HepG2 (cell line): Measurements from ENCODE around the gene HCRTR1. TPM values are rescaled to one million over a fixed set of nuclear protein-coding genes. Genes with fewer than 3 reads are reported as not detected.

ENCODE experiments used
- ATAC-seq: fragments of 200-7000 bp; cut with Tn5 transposase; 3 replicates; pipeline ENCODE4 v1.9.1; 2020; ENCODE audit warnings: mild to moderate bottlenecking, moderate library complexity
- BruUV-seq: library from RNA; stranded (reverse); fragments of 400-500 nt; replicated peaks from 2 replicates; lab custom pipeline; 2021; lab: Mats Ljungman, UMichigan
- CTCF ChIA-PET: fragments of 300-600 bp; formaldehyde crosslinking; extraction: SDS; loops from one replicate; lab custom pipeline; 2021; ENCODE audit warnings: low total read pairs, inconsistent platforms, low intra/inter-chr PET ratio; lab: Yijun Ruan, JAX
- POLR2A ChIA-PET: fragments of 350-600 bp; sonication (Branson Sonifier 250); formaldehyde crosslinking; loops from one replicate; lab custom pipeline; 2020; ENCODE audit warnings: antibody characterized with exemption, inconsistent platforms; lab: Yijun Ruan, JAX
- DNase-seq: peaks from one replicate; pipeline ENCODE4 v3.0.0-alpha.2; 2015; ENCODE audit warnings: low spot score
- FAIRE-seq: peaks from 3 replicates; lab custom pipeline; 2011; peaks lifted over from hg19 to GRCh38; lab: Jason Lieb, UNC
- H2AFZ ChIP-seq: one replicate; pipeline ENCODE4 v1.6.1; 2011; ENCODE audit warnings: low read length, inconsistent platforms
- H3K27ac ChIP-seq: fragments of 300-600 bp; 3 replicates; pipeline ENCODE4 v1.8.0; 2011; ENCODE audit warnings: mixed run types, mild to moderate bottlenecking, mixed read lengths, low read length, inconsistent platforms; ENCODE audit not compliant: insufficient read depth; ENCODE audit errors: extremely low read length
- H3K27me3 ChIP-seq, 2 experiments: fragments of 200-600 bp in 1 of 2; 2 replicates in 1 of 2; 3 replicates in 1 of 2; pipeline versions ENCODE4 v1.6.0 to v1.8.0; 2011; ENCODE audit warnings: low read length in 2 of 2, mild to moderate bottlenecking in 2 of 2, moderate library complexity in 2 of 2, inconsistent platforms in 1 of 2; ENCODE audit not compliant: insufficient read depth in 2 of 2, control insufficient read depth in 1 of 2
- H3K36me3 ChIP-seq, 2 experiments: fragments of 200-600 bp in 1 of 2; replicated peaks in 1 of 2; 2 replicates in 1 of 2; 3 replicates in 1 of 2; pipeline versions ENCODE4 v1.5.1 to v1.8.0; 2011; ENCODE audit warnings: low read length in 2 of 2, inconsistent platforms in 1 of 2; ENCODE audit not compliant: insufficient read depth in 2 of 2, control insufficient read depth in 1 of 2
- H3K4me1 ChIP-seq: 2 replicates; pipeline ENCODE4 v1.5.1; 2012; ENCODE audit warnings: low read length, inconsistent platforms; ENCODE audit not compliant: insufficient read depth
- H3K4me2 ChIP-seq: 2 replicates; pipeline ENCODE4 v1.6.0; 2011; ENCODE audit warnings: low read depth, low read length, inconsistent platforms
- H3K4me3 ChIP-seq, 3 experiments: fragments of 200-600 bp in 1 of 3; sonication (generic), shearing (Covaris generic) in 1 of 3; replicated peaks in 1 of 3; 2 replicates each; pipeline ENCODE4 v1.5.1; 2011 to 2016; ENCODE audit warnings: low read length in 3 of 3, inconsistent platforms in 2 of 3, low read depth in 2 of 3, mild to moderate bottlenecking in 2 of 3, control low read depth in 1 of 3, mixed read lengths in 1 of 3; ENCODE audit not compliant: insufficient read depth in 1 of 3
- H3K79me2 ChIP-seq: one replicate; pipeline ENCODE4 v1.6.1; 2011; ENCODE audit warnings: low read length, inconsistent platforms; ENCODE audit not compliant: insufficient read depth
- H3K9ac ChIP-seq: 2 replicates; pipeline ENCODE4 v1.6.0; 2011; ENCODE audit warnings: mild to moderate bottlenecking, low read depth, low read length, inconsistent platforms; ENCODE audit not compliant: insufficient read depth
- H3K9me3 ChIP-seq: 2 replicates; pipeline ENCODE4 v1.5.1; 2012; ENCODE audit warnings: mild to moderate bottlenecking, low read length
- H4K20me1 ChIP-seq: 2 replicates; pipeline ENCODE4 v1.6.0; 2011; ENCODE audit warnings: inconsistent platforms, mild to moderate bottlenecking, low read length, moderate library complexity; ENCODE audit not compliant: insufficient read depth
- KDM3A ChIP-seq: IDR thresholded peaks from 2 replicates; pipeline ENCODE4 v1.6.1; 2018; ENCODE audit warnings: low read depth, missing compliant biosample characterization
- MAFK ChIP-seq, 2 experiments: IDR thresholded peaks in 1 of 2; conservative IDR thresholded peaks in 1 of 2; 2 replicates each; pipeline ENCODE4 v1.6.1; 2011; ENCODE audit warnings: improper control_type of control experiment in 2 of 2, low read length in 2 of 2
- NFE2L1 ChIP-seq: sonication (generic); formaldehyde crosslinking; IDR thresholded peaks from 2 replicates; pipeline ENCODE4 v1.4.0; 2020; ENCODE audit warnings: missing genetic modification reagents, mild to moderate bottlenecking, borderline replicate concordance
- SNRNP70 ChIP-seq: fragments of 200-400 bp; formaldehyde crosslinking; IDR thresholded peaks from 2 replicates; pipeline ENCODE4 v1.6.1; 2017; ENCODE audit warnings: mild to moderate bottlenecking, low read depth, low read length, moderate library complexity
- TBX3 ChIP-seq: fragments of 450-650 bp; IDR thresholded peaks from 2 replicates; pipeline ENCODE4 v1.6.1; 2017; ENCODE audit warnings: antibody characterized with exemption, mild to moderate bottlenecking, inconsistent platforms, borderline replicate concordance
- ZFP36L2 ChIP-seq: sonication (generic); formaldehyde crosslinking; IDR thresholded peaks from 2 replicates; pipeline ENCODE4 v1.4.0; 2020; ENCODE audit warnings: missing genetic modification reagents
- ZFP90 ChIP-seq: sonication (generic); formaldehyde crosslinking; IDR thresholded peaks from 2 replicates; pipeline ENCODE4 v1.8.0; 2022; ENCODE audit warnings: missing genetic modification reagents, mild to moderate bottlenecking, inconsistent platforms, borderline replicate concordance
- ZNF335 ChIP-seq: sonication (generic); formaldehyde crosslinking; IDR thresholded peaks from 2 replicates; pipeline ENCODE4 v1.4.0; 2020; ENCODE audit warnings: missing genetic modification reagents
- ZNF883 ChIP-seq: sonication (generic); formaldehyde crosslinking; IDR thresholded peaks from 2 replicates; pipeline ENCODE4 v1.5.1; 2020; ENCODE audit warnings: mild to moderate bottlenecking, missing genetic modification reagents; ENCODE audit errors: not compliant biosample characterization
- WGBS: methylation state at CpG from one replicate; pipeline ENCODE4 v1.1.6; 2017; ENCODE audit warnings: low lambda C conversion rate; 5-methylcytosine and 5-hydroxymethylcytosine counted together
- in situ Hi-C: cut with HindIII; loops from 2 replicates; pipeline ENCODE4 v1.10.0; 2017; ENCODE audit warnings: low pct_unique_long_range_greater_than_20kb; ENCODE audit not compliant: extremely low pct_ligation_motif_present
- intact Hi-C: fragments of 100-400 bp; cut with micrococcal nuclease; formaldehyde crosslinking; loops from one replicate; pipeline ENCODE4 v1.10.0; 2022; ENCODE audit not compliant: unreplicated experiment
- polyA plus RNA-seq, 8 experiments: library from polyadenylated mRNA; depleted of rRNA in 3 of 8; stranded (reverse) in 7 of 8; unstranded in 1 of 8; fragments of >200 nt; fragmentation: Illumina TruSeq in 4 of 8; extraction: Trizol in 4 of 8; gene quantifications; 2 replicates each; pipeline versions ENCODE4 v1.2.1 to v1.2.3, GENCODE V29; 2011 to 2016; ENCODE audit warnings: low read depth in 4 of 8, missing spikeins in 1 of 8, mixed read lengths in 1 of 8; ENCODE audit not compliant: insufficient read depth in 1 of 8
- total RNA-seq, 5 experiments: library from RNA; depleted of rRNA; stranded (reverse); fragments of >200 nt; fragmentation: Illumina TruSeq; extraction: Trizol; gene quantifications; 2 replicates each; pipeline ENCODE4 v1.2.3, GENCODE V29; 2016; ENCODE audit warnings: low read depth in 1 of 5
- TF ChIP-seq, protein P1 (sequence below): sonication (generic); formaldehyde crosslinking; conservative IDR thresholded peaks from 2 replicates; pipeline ENCODE4 v1.4.0; 2020; ENCODE audit warnings: mild to moderate bottlenecking, missing genetic modification reagents, moderate library complexity
- TF ChIP-seq, protein P2 (sequence below): sonication (generic); formaldehyde crosslinking; IDR thresholded peaks from 2 replicates; pipeline ENCODE4 v1.5.0; 2020; ENCODE audit warnings: mild to moderate bottlenecking, missing genetic modification reagents

The HCRTR1 gene
- total and polyA plus RNA-seq, 2 of the 13 experiments (the other 11 are each of a cell fraction or from before 2014, with no cell fraction given) = not detected

DNA sequence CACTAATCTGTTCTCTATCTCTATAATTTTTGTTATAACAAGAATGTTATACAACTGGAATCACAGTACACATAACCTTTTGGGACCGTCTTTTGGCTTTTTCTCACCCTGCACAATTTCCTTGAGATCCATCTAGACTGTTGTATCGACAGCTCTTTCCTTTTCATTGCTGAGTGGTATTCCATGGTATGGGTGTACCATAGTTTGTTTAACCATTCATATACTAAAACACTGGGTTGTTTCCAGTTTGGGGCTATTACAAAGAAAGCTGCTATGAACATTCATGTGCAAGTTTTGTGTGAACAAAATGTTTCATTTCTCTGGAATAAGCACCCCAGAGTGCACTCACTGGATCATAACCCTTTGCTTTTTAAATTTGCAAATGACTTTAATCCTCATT, 15.4 kb upstream of the HCRTR1 start:
- ATAC-seq (no peak), FAIRE-seq (no peak), DNase-seq (no peak)
- no TSS peak for BruUV-seq
- ChIA-PET CTCF (no interaction called here), POLR2A (no interaction called here)
- H3K36me3 ChIP-seq = no peaks in the 10 kb centered on the region
- no peak overlapping the region for H3K9ac ChIP-seq
- in situ Hi-C loops = no loop called here
- TF ChIP-seq KDM3A (CRISPR knock-in tag) (no peak), ZNF883 (CRISPR knock-in tag) (no peak), SNRNP70 (no peak), ZFP36L2 (no peak), TBX3 (no peak), MAFK (conservative IDR thresholded peaks at IDR 0.05 in 1 of 2, IDR thresholded peaks at IDR 0.05 in 1 of 2; ENCODE audit: low read length in 2 of 2) (no peak), NFE2L1 (CRISPR knock-in tag) (no peak), ZNF335 (CRISPR knock-in tag) (no peak), ZFP90 (CRISPR knock-in tag) (no peak)
- TF ChIP-seq, protein P1, sequence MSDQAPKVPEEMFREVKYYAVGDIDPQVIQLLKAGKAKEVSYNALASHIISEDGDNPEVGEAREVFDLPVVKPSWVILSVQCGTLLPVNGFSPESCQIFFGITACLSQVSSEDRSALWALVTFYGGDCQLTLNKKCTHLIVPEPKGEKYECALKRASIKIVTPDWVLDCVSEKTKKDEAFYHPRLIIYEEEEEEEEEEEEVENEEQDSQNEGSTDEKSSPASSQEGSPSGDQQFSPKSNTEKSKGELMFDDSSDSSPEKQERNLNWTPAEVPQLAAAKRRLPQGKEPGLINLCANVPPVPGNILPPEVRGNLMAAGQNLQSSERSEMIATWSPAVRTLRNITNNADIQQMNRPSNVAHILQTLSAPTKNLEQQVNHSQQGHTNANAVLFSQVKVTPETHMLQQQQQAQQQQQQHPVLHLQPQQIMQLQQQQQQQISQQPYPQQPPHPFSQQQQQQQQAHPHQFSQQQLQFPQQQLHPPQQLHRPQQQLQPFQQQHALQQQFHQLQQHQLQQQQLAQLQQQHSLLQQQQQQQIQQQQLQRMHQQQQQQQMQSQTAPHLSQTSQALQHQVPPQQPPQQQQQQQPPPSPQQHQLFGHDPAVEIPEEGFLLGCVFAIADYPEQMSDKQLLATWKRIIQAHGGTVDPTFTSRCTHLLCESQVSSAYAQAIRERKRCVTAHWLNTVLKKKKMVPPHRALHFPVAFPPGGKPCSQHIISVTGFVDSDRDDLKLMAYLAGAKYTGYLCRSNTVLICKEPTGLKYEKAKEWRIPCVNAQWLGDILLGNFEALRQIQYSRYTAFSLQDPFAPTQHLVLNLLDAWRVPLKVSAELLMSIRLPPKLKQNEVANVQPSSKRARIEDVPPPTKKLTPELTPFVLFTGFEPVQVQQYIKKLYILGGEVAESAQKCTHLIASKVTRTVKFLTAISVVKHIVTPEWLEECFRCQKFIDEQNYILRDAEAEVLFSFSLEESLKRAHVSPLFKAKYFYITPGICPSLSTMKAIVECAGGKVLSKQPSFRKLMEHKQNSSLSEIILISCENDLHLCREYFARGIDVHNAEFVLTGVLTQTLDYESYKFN (CRISPR knock-in tag) = no peak
- TF ChIP-seq, protein P2, sequence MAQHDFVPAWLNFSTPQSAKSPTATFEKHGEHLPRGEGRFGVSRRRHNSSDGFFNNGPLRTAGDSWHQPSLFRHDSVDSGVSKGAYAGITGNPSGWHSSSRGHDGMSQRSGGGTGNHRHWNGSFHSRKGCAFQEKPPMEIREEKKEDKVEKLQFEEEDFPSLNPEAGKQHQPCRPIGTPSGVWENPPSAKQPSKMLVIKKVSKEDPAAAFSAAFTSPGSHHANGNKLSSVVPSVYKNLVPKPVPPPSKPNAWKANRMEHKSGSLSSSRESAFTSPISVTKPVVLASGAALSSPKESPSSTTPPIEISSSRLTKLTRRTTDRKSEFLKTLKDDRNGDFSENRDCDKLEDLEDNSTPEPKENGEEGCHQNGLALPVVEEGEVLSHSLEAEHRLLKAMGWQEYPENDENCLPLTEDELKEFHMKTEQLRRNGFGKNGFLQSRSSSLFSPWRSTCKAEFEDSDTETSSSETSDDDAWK (CRISPR knock-in tag) = no peak
- intact Hi-C loops = no loop called here
- no peak overlapping the region for H3K4me2 ChIP-seq
- H3K27me3 ChIP-seq = peaks cover 0 to 12% of the 10 kb centered on the region in 2 experiments; a peak in 2 of 5 replicates
- no peaks in the 10 kb centered on the region for H3K4me1 ChIP-seq
- 0% methylated on average over 2 of the region's 2 CpGs for WGBS
- no peak overlapping the region for H3K27ac ChIP-seq
- H3K9me3 ChIP-seq = no peaks in the 10 kb centered on the region
- H2AFZ ChIP-seq = no peak overlapping the region
- H3K79me2 ChIP-seq = no peaks in the 10 kb centered on the region
- no peaks in the 10 kb centered on the region for H4K20me1 ChIP-seq
- no peak overlapping the region for H3K4me3 ChIP-seq
